GM12878 (cell line): ENCODE results near the gene UST. TPM values are rescaled to one million over a fixed set of nuclear protein-coding genes. Genes with fewer than 3 reads are reported as not detected.

ENCODE experiments used
- CHD4 ChIP-seq: fragments of 200-600 bp; sonication (generic); IDR thresholded peaks from 2 replicates; pipeline ENCODE4 v1.6.1; 2016; ENCODE audit warnings: mild to moderate bottlenecking
- CREB1 ChIP-seq: IDR thresholded peaks from 2 replicates; pipeline ENCODE4 v1.6.1; 2012; ENCODE audit warnings: low read depth, mild to moderate bottlenecking, inconsistent platforms
- HDGF ChIP-seq: fragments of 450-650 bp; IDR thresholded peaks from 2 replicates; pipeline ENCODE4 v1.6.1; 2016; ENCODE audit warnings: antibody characterized with exemption
- MTA2 ChIP-seq: fragments of 450-650 bp; IDR thresholded peaks from 2 replicates; pipeline ENCODE4 v1.6.1; 2016; ENCODE audit warnings: low read depth, mild to moderate bottlenecking, moderate library complexity
- NBN ChIP-seq: fragments of 450-650 bp; IDR thresholded peaks from 2 replicates; pipeline ENCODE4 v1.6.1; 2016
- NFIC ChIP-seq: IDR thresholded peaks from 2 replicates; pipeline ENCODE4 v1.6.1; 2012; ENCODE audit warnings: low read depth, mild to moderate bottlenecking, inconsistent platforms, low read length, moderate library complexity
- NFYB ChIP-seq: IDR thresholded peaks from 2 replicates; pipeline ENCODE4 v1.6.1; 2011; ENCODE audit warnings: low read depth, mild to moderate bottlenecking, low read length, improper control_type of control experiment, moderate library complexity; ENCODE audit not compliant: insufficient read depth
- PAX5 ChIP-seq: IDR thresholded peaks from 2 replicates; pipeline ENCODE4 v1.6.1; 2011; ENCODE audit warnings: low read depth, low read length, borderline replicate concordance
- SUZ12 ChIP-seq: fragments of 200-600 bp; sonication (generic); IDR thresholded peaks from one replicate; pipeline ENCODE4 v1.6.1; 2018; ENCODE audit warnings: antibody characterized with exemption, mild to moderate bottlenecking; ENCODE audit not compliant: unreplicated experiment
- ZSCAN29 ChIP-seq: fragments of 450-650 bp; IDR thresholded peaks from 2 replicates; pipeline ENCODE4 v1.6.1; 2017; ENCODE audit warnings: mild to moderate bottlenecking, moderate library complexity
- polyA plus RNA-seq, 11 experiments: library from polyadenylated mRNA; depleted of rRNA in 4 of 11; unstranded in 6 of 11; stranded (reverse) in 5 of 11; fragments of >200 nt; fragmentation: Nextera tagmentation in 4 of 11; fragmentation: Illumina TruSeq in 1 of 11; extraction: Ambion mirVana in 4 of 11; extraction: Trizol in 1 of 11; gene quantifications; 1 replicate in 1 of 11; 2 replicates in 10 of 11; pipeline versions ENCODE4 v1.2.1 to v1.2.3, GENCODE V29; 2011 to 2016; ENCODE audit warnings: inconsistent platforms in 2 of 11, missing spikeins in 2 of 11, low read depth in 1 of 11
- total RNA-seq, 4 experiments: library from RNA; depleted of rRNA in 3 of 4; stranded (reverse); fragments of >200 nt in 3 of 4; fragmentation: Illumina TruSeq in 1 of 4; extraction: Trizol in 1 of 4; gene quantifications; 2 replicates each; pipeline versions ENCODE4 v1.2.1 to v1.2.3, GENCODE V29; 2013 to 2021
- TF ChIP-seq, protein P1 (sequence below): IDR thresholded peaks from 2 replicates; pipeline ENCODE4 v1.6.1; 2012; ENCODE audit warnings: low read depth, low read length, improper control_type of control experiment
- TF ChIP-seq, protein P2 (sequence below): fragments of 450-650 bp; formaldehyde crosslinking; IDR thresholded peaks from 2 replicates; pipeline ENCODE4 v1.4.0; 2022; ENCODE audit warnings: mild to moderate bottlenecking, moderate library complexity
- TF ChIP-seq, protein P3 (sequence below): fragments of 450-650 bp; IDR thresholded peaks from 2 replicates; pipeline ENCODE4 v1.6.1; 2014; ENCODE audit warnings: mild to moderate bottlenecking
- TF ChIP-seq, protein P4 (sequence below): fragments of 450-650 bp; IDR thresholded peaks from 2 replicates; pipeline ENCODE4 v1.6.1; 2016; ENCODE audit warnings: mild to moderate bottlenecking
- TF ChIP-seq, protein P5 (sequence below): fragments of 450-650 bp; IDR thresholded peaks from 2 replicates; pipeline ENCODE4 v1.6.1; 2017; ENCODE audit warnings: mild to moderate bottlenecking, low read depth, inconsistent platforms; ENCODE audit not compliant: poor library complexity, severe bottlenecking
- TF ChIP-seq, protein P6 (sequence below): IDR thresholded peaks from 2 replicates; pipeline ENCODE4 v1.6.1; 2011; ENCODE audit warnings: borderline replicate concordance, low read depth, mild to moderate bottlenecking, moderate library complexity, low read length; ENCODE audit not compliant: insufficient read depth, poor library complexity, severe bottlenecking

The UST gene
- total and polyA plus RNA-seq, 10 of the 15 experiments (the other 5 are each of a cell fraction or from before 2014, with no cell fraction given): 0.74 to 43.3 (median 2.2) TPM

DNA sequence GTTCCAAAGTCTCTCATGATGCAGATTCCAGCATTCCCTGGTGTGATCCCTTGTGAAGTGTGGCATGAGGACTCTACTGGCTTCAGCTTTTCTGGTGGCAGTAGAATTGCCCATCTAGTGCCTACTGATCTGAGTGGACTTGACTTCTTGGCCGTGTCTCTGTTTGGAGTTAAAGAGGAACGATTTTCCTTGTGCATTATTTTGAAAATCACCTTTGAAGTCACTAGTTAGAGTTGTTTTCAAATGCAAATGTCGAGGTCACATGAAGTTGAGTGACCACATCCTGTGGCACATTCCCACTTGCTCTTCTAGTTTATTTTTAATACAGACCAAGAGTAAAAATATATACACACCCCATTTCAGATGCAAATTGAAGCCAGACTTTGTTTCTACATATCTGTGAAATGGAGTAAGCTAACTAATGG lies 300.0 kb downstream of the UST start (continued):
- TF ChIP-seq, protein P1, sequence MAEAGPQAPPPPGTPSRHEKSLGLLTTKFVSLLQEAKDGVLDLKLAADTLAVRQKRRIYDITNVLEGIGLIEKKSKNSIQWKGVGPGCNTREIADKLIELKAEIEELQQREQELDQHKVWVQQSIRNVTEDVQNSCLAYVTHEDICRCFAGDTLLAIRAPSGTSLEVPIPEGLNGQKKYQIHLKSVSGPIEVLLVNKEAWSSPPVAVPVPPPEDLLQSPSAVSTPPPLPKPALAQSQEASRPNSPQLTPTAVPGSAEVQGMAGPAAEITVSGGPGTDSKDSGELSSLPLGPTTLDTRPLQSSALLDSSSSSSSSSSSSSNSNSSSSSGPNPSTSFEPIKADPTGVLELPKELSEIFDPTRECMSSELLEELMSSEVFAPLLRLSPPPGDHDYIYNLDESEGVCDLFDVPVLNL: no peak
- TF ChIP-seq, protein P2, sequence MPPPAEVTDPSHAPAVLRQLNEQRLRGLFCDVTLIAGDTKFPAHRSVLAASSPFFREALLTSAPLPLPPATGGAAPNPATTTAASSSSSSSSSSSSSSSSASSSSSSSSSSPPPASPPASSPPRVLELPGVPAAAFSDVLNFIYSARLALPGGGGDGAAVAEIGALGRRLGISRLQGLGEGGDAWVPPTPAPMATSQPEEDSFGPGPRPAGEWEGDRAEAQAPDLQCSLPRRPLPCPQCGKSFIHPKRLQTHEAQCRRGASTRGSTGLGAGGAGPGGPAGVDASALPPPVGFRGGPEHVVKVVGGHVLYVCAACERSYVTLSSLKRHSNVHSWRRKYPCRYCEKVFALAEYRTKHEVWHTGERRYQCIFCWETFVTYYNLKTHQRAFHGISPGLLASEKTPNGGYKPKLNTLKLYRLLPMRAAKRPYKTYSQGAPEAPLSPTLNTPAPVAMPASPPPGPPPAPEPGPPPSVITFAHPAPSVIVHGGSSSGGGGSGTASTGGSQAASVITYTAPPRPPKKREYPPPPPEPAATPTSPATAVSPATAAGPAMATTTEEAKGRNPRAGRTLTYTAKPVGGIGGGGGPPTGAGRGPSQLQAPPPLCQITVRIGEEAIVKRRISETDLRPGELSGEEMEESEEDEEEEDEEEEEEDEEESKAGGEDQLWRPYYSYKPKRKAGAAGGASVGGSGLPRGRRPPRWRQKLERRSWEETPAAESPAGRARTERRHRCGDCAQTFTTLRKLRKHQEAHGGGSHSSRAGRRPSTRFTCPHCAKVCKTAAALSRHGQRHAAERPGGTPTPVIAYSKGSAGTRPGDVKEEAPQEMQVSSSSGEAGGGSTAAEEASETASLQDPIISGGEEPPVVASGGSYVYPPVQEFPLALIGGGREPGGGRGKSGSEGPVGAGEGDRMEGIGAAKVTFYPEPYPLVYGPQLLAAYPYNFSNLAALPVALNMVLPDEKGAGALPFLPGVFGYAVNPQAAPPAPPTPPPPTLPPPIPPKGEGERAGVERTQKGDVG (CRISPR knock-in tag): no peak
- TF ChIP-seq HDGF (no peak), ZSCAN29 (no peak), CHD4 (no peak), PAX5 (no peak; the same call in 1 of the 2 replicates), NFYB (no peak), NFIC (peak; percentile 89), SUZ12 (no peak), MTA2 (peak; percentile 70; the same call in 1 of the 2 replicates), CREB1 (peak; percentile 59), NBN (peak; percentile 79; the same call in 1 of the 2 replicates)
- TF ChIP-seq, protein P3, sequence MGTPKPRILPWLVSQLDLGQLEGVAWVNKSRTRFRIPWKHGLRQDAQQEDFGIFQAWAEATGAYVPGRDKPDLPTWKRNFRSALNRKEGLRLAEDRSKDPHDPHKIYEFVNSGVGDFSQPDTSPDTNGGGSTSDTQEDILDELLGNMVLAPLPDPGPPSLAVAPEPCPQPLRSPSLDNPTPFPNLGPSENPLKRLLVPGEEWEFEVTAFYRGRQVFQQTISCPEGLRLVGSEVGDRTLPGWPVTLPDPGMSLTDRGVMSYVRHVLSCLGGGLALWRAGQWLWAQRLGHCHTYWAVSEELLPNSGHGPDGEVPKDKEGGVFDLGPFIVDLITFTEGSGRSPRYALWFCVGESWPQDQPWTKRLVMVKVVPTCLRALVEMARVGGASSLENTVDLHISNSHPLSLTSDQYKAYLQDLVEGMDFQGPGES: no peak
- TF ChIP-seq, protein P4, sequence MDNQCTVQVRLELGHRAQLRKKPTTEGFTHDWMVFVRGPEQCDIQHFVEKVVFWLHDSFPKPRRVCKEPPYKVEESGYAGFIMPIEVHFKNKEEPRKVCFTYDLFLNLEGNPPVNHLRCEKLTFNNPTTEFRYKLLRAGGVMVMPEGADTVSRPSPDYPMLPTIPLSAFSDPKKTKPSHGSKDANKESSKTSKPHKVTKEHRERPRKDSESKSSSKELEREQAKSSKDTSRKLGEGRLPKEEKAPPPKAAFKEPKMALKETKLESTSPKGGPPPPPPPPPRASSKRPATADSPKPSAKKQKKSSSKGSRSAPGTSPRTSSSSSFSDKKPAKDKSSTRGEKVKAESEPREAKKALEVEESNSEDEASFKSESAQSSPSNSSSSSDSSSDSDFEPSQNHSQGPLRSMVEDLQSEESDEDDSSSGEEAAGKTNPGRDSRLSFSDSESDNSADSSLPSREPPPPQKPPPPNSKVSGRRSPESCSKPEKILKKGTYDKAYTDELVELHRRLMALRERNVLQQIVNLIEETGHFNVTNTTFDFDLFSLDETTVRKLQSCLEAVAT: peak; percentile 98
- TF ChIP-seq, protein P5, sequence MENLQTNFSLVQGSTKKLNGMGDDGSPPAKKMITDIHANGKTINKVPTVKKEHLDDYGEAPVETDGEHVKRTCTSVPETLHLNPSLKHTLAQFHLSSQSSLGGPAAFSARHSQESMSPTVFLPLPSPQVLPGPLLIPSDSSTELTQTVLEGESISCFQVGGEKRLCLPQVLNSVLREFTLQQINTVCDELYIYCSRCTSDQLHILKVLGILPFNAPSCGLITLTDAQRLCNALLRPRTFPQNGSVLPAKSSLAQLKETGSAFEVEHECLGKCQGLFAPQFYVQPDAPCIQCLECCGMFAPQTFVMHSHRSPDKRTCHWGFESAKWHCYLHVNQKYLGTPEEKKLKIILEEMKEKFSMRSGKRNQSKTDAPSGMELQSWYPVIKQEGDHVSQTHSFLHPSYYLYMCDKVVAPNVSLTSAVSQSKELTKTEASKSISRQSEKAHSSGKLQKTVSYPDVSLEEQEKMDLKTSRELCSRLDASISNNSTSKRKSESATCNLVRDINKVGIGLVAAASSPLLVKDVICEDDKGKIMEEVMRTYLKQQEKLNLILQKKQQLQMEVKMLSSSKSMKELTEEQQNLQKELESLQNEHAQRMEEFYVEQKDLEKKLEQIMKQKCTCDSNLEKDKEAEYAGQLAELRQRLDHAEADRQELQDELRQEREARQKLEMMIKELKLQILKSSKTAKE: peak; percentile 85
- TF ChIP-seq, protein P6, sequence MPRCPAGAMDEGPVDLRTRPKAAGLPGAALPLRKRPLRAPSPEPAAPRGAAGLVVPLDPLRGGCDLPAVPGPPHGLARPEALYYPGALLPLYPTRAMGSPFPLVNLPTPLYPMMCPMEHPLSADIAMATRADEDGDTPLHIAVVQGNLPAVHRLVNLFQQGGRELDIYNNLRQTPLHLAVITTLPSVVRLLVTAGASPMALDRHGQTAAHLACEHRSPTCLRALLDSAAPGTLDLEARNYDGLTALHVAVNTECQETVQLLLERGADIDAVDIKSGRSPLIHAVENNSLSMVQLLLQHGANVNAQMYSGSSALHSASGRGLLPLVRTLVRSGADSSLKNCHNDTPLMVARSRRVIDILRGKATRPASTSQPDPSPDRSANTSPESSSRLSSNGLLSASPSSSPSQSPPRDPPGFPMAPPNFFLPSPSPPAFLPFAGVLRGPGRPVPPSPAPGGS: no peak
